Peyer's patch (tissue), 4 donors: ENCODE results near the gene HELB.

Experiments
- POLR2A ChIP-seq, 2 donors: fragments of 450-650 bp; IDR thresholded peaks; one replicate each; pipeline ENCODE4 v1.5.1; 2017; ENCODE audit warnings: antibody characterized with exemption in 2 of 2, mild to moderate bottlenecking in 2 of 2, moderate library complexity in 2 of 2
- TF ChIP-seq, protein P1 (sequence below), 6 experiments: fragments of 450-650 bp in 4 of 6; fragments of 200-600 bp in 2 of 6; sonication (generic) in 1 of 6; IDR thresholded peaks; one replicate each; pipeline ENCODE4 v1.5.1; 2017 to 2019; ENCODE audit warnings: antibody characterized with exemption in 6 of 6, mild to moderate bottlenecking in 3 of 6, moderate library complexity in 1 of 6

DNA sequence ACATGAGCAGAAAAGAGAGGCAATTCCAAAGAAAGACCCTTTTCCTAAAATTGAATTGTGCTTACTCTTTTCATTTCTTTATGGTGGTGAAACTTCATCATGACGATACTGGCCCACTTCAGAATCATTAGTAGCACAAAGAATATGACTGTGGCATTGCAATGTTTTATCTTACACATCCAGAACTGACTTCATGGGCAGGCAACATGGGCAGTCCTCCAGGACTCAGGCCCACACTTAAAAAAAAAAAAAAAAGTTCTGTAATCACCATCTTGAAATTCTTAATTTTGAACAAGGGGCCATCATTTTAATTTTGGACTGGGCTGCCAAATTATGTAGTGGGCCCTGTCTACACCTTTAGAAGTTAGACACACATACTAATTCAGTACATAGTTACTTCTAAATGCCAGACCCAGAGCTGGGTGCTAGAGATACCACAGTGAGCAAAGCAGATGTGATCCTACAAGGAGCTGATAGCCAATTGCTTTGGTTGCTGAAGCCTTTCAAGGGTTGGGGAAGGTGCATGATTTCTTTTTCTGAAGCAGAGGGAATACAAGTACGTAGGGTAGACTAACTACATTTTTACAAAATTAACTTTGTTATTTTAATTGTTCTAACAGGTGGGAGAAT, 35.2 kb downstream of the HELB start:
- TF ChIP-seq, protein P1, sequence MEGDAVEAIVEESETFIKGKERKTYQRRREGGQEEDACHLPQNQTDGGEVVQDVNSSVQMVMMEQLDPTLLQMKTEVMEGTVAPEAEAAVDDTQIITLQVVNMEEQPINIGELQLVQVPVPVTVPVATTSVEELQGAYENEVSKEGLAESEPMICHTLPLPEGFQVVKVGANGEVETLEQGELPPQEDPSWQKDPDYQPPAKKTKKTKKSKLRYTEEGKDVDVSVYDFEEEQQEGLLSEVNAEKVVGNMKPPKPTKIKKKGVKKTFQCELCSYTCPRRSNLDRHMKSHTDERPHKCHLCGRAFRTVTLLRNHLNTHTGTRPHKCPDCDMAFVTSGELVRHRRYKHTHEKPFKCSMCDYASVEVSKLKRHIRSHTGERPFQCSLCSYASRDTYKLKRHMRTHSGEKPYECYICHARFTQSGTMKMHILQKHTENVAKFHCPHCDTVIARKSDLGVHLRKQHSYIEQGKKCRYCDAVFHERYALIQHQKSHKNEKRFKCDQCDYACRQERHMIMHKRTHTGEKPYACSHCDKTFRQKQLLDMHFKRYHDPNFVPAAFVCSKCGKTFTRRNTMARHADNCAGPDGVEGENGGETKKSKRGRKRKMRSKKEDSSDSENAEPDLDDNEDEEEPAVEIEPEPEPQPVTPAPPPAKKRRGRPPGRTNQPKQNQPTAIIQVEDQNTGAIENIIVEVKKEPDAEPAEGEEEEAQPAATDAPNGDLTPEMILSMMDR (IDR thresholded peaks at IDR 0.05), result no peak
- no peak for TF ChIP-seq POLR2A (IDR thresholded peaks at IDR 0.05)
